NCI-H1417 (cell line): Measurements from ENCODE around the gene DNAJC11.

Experiments used
- DNase-seq, 3 experiments: peaks; one replicate each; lab custom pipeline; 2025; lab: John Stamatoyannopoulos, UW

The DNAJC11 gene

DNA sequence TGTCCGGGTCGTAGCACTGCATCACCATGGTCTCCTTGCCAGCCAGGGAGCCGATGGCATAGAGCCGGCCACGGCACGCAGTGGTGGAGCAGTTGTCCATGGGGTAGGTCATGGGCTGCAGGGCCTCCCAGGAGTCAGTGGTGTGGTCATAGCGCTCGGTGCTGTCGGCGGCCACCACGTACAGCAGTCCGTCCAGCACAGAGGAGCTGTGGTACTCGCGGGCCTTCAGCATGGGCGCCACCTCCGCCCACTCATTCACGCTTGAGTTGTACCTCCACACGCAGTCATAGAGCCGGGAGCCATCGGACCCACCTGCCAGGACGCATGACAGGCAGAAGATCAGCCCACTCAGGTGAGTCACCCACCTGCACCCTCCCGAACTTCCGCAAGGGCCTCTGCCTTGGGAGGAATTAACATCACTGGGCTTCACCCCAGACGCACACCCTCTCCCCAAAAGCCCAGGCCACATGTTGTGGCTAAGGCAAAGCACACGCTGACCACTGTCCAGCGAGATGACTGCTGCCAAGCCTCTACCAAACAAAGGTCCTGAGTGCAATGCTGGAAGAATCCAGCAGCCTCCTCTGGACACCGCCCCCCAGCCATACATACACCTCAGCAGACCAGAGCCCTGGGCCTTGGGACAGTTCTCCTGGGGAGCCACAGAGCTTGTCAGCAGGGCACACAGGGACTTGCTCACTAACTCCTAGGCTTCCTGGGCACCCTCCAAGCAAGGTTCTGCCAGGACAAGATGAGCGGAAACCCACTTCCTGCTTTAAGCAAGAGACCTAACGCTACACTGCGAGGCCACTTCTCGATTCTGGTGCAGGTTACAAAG, 102.3 kb downstream of the DNAJC11 start:
- no peak for DNase-seq

DNA sequence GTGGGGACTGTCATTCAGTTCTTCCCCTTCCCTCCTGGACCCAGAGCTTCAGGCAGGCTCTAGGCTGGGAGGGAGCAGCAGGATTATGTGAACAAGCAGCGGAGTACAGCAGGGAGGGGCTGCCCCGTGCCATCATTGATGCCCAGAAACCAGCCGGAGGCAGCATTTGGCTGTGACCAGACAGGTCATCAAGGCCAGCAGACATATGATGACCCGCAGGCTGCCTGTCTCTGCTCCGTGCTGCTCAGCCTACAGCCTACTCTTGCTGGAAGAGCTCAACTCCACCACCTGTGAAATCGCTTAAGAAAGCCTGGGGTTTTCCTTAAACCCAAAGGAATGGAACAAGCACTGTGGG, 103.9 kb downstream of the DNAJC11 start:
- DNase-seq, result no peak

DNA sequence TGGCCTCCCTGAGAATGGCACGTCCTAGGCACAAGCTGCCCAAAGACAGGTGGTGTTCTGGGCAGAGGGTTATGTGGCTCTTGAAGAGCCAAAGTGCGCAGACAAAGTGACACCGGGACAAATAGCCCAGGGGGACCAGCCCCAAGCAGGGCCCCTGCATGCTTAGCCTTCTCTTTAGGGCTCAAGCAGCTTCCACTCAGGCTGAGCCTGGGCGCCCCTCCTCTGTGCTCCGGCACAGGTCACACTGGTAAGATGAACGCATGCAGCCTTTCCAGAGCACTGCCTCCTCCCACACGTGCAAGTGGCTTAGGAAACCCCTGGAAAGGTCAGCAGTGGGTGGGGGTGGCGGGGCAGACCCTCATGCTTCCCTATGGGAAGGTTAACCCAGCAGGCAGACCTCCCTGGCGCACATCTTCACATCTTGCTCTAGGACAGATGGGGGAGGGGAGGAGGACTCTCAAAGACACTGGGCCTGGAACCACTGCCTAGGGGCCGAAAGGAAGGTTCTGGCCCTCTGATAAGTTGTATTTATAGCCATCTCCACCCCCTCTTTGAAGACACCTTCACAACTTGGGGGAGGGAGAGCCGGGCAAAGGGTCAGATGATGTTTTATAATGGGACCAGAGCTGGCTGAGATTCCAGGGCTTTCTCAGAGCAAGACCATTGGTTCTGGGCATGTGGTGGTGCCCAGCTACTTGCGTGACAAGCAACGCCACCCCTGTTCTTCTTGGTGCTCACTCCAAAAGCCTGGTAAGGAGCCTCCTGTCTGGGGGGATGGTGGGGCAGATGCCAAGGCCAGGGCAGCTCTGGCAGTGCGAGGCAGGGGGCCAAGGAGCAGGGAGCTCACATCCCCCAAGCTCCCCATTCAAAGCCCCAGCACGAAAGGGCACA, 104.5 kb downstream of the DNAJC11 start:
- no peak for DNase-seq

DNA sequence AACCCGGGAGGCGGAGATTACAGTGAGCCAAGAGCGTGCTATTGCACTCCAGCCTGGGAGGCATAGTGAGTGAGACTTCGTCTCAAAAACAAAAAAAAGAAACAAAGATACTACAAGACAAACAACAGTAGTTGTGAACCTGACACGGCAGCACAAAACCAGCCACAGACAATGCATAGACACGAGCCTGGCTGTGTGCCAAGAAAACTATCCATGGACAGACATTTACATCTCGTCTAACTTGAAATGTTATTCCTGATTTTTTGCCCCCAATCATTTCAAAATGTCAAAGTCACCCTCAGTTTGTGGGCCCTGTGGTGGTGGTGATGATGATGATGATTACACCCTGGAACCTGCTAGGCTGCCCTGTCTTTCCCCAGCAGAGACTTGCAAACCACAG, 105.3 kb downstream of the DNAJC11 start:
- no peak for DNase-seq

DNA sequence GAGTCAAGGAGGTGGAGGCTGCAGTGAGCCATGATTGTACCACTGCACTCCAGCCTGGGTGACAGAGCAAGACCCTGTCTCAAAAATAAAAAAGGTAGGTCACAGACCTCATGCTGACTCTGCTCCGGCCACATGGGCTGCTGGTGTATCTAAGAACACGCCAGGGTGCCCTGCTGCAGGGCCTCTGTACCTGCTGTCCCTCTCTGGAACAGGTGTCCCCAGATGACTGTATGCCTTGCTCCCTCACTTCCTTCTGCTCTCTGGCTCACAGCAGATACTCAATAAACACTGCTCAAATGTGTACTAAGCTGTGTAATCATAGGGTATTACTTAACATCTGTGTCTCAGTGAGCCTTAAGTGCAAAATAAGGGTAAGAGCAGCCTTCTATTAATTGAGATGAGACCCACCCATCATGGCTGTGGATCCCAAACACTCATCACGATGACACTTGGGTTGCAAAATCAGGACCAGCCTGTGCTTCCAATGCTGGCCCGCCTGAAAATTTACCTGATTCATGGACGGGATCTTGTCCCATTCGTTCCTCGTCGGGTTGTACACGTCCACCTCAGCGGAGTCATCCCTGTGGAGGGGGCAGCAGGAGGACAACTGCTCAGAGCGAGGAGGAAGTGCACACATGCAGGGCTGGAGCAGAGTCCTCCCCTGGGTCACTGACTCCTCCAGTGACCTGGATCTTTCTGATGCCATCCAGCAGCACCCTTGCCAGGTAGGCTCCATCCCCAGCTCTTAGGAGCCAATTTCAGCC, 106.5 kb downstream of the DNAJC11 start:
- peak in 1 of 3 experiments; percentile 22 for DNase-seq

DNA sequence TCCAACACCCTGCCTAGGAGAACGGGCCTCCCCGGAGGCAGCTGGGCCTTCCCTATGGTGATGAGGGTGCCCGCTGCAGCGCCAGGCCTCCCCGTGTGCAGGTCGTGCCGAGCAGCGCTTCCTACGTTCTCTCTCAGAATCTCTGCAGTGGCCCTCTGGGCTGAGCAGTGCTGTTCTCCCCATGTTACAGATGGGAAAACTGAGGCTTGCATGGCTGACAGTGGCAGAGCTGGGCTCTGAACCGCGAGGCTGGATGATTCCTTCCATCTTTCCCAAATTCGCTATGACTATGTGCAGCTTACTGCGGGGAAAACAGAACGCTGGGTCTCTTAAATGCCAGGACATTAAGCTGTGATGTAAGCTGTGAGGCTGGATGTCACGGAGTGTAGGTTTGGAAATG, 107.8 kb downstream of the DNAJC11 start:
- no peak for DNase-seq

DNA sequence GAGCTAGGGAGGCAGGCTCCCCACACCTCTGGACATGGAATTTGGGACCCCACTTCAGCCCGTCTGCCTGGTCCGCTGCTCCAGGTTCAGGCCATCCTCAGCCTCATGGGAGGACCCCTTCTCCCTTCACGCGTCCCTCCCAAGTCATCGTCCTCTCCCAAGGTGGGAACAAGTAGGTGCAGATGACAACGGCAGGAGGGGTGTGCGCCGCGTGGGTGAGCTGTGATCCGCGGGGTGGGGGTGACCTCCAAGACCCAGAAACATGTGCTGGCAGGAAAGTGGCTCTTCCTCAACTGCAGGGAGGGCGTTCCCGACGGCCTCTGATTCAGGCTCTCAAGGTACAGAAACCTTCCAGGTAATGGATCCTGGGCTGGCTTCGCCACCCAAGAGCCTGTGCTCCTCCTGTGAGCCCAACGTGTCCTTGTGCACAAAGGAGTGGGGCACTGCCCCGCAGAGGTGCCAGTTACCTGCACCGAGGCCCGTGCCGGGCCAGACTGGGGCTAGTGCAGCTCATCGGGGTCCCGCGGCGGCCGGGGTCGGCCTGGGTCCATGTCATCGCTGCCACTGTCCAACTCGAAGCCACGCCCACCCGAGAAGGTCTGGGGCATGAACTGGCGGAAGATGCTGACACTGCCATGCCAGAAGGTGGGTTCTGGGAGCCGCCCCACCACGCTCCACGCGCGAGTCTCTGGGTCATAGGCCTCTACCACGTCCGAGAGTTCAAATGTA, 108.6 kb downstream of the DNAJC11 start:
- no peak for DNase-seq

DNA sequence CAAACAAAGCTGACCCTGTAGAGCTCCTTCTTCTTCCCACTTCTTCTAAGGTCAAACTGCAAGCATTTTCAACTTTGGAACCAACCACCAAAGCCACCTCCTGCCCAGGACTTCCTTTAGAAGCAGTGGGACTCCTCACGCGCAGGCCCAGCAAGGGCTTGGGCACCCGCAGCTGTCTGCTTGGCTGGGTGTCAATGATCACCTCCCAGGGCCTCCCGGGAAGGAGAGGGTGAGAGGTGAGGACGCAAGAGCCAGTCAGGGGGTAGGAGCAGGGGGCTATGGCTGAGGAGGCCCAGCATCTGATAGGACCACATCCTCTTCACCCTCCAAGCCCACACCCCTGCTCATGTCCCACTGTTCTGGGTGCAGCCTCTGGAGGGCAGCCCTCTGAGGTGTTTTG, 109.2 kb downstream of the DNAJC11 start:
- DNase-seq, result no peak

DNA sequence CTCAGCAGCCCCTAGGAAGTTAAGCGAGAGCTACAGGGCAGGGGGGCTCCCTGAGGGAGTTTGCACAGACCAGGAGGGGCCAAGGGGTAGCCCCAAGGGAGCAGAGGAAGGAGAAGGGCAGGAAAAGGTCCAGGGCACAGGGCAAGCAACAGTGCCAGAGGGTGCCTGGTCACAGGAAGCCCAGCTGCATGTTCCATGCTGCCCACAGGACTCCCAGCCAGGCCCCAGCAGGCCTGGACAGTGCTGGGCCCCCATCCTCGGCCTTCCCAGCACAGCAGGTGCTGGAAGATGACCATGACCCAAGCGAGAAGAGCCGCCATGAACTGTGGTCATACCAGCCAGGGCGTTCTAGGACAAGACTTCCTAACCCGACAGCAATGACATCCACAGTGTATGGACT, 110.0 kb downstream of the DNAJC11 start:
- no peak for DNase-seq

DNA sequence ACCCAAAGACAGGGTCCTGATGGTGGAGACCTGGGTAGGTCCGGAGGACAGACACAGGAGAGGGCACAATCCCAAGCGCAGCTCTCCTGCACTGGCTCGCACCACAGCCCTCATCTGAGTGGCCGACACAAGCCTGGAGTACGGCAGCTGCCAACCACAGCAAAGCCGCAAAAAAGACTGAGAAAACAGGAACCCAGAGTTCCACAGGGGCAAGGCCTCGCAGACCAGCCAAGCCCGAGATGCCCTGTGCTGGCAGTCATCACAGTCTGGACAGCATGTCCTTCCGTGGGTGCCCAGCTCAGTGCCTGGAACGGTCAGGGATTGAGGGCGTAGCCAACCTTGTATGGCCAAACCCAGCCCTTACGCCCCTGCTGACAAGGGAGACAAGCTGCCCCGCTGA, 110.4 kb downstream of the DNAJC11 start:
- DNase-seq, result no peak

DNA sequence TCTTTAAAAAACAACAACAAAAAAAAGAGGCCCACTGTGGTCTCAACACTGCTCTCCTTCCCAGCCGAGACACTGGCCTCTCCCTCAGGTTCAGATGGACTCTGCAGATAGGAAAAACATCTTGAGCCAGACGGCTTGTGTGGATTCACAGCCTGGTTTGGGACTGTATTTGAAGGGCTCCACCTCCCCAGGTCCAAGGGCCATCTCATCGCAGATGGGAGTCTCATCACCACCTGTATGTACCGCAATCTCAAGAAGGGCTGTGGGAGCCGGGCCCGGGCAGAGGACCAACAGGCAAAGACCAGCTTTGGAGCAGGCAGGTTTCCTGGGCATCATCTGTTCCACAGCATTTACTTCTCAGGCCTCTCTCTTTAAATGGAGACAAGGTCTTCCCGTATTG, 111.6 kb downstream of the DNAJC11 start:
- DNase-seq, result no peak

DNA sequence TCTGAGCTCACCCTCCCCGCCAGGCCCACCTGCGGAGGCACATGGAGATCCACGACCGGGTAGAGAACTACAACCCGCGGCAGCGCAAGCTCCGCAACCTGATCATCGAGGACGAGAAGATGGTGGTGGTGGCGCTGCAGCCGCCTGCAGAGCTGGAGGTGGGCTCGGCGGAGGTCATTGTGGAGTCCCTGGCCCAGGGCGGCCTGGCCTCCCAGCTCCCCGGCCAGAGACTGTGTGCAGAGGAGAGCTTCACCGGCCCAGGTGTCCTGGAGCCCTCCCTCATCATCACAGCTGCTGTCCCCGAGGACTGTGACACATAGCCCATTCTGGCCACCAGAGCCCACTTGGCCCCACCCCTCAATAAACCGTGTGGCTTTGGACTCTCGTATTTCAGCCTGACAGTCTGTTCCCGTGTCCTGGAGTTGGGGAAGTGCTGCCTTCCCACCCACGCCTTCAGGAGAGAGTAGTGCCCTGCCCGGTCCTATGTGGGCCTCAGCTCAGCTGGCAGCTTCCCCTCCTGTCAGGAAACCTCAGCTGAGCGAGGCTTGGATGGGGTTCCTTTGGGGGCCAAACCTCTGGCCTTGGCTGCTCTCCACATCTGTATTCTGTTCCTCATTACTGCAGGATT, 112.6 kb downstream of the DNAJC11 start:
- DNase-seq, result no peak

DNA sequence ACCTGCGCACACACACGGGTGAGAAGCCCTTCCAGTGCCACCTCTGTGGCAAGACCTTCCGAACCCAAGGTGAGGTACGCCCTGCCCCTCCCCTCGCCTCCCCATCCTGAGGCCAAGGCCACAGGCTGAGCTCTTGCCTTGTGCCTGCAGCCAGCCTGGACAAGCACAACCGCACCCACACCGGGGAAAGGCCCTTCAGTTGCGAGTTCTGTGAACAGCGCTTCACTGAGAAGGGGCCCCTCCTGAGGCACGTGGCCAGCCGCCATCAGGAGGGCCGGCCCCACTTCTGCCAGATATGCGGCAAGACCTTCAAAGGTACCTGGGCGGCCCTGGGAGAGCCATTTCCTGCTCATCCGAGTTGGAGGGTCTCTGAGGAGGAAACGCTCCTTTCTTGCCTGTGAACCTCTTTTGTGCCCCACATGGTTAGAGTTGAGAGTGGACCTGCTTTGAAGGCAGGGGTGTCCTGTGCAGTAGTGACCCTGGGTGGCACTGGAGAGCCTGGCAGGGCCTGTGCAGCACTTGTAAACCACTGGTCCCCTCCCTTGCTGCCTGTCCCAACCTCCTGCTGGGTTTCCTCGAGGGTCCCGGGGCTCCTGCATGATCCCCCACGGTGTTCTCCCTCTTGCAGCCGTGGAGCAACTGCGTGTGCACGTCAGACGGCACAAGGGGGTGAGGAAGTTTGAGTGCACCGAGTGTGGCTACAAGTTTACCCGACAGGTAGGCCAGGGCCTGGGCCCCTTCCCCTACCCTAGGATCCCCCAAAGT, 113.3 kb downstream of the DNAJC11 start:
- peak in 1 of 3 experiments; percentile 4 for DNase-seq

DNA sequence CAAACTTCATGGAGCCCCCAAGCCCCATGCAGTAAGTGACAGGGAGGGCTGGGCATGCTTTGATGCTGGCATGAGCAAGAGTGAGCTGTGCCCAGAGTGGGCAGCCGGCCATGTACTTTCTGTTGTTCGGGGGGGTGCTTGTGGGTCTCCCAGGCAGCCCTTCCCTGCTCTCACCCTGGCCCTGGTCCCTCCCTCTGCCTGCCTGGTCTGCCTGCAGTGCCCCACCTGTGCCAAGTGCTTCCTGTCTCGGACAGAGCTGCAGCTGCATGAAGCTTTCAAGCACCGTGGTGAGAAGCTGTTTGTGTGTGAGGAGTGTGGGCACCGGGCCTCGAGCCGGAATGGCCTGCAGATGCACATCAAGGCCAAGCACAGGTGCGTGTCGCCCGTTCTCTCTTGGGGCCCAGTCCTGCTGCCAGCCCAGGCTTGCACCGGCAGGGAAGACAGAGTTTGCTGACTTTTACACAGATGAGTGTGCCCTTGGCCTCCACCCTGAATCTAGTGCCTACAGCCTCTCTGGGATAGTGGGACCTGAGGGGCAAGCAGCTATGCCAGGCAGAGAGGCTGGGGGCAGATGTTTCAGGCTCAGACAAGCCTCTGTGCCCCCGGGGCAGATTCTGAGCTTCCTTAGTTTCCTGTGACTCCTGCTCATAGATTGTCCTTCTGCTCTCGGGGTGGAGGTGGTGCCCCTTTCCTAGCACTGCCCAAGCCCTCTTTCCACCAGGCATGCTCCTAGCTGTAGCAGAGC, 114.2 kb downstream of the DNAJC11 start:
- DNase-seq, result peak in 2 of 3 experiments; percentile 10 to 46

DNA sequence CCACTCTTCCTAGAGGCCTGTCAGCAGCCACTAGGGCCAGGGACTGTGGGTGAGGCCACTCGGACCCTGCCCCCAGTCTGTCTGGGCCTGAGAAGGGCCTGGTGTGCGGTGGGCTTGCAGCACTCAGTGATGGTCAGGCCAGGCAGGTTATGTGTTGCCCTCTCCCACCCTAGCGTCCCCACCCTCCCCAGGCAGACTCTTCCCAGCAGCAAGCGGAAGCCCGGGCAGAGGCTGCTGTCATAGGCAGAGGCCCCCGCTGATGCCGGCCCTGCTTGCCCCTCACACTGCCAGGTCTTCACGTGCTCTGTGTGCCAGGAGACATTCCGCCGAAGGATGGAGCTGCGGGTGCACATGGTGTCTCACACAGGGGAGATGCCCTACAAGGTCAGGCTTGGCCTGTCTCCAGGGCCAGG, 115.2 kb downstream of the DNAJC11 start:
- no peak for DNase-seq

DNA sequence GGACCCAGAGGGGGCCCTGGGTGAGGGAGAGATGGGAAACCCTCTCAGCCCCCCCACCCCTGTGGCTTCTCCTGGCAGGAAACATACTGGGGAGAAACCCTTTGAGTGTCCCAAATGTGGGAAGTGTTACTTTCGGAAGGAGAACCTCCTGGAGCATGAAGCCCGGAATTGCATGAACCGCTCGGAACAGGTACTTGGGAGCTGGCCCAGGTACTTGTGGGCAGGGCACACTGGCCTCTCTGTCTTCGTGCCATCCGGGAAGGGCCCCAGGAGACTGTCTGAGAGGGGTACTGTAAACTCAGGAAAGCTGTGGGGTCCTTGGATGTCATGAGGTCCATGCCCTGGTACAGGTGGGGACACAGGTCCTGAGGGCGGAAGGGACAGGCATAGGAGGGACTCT, 115.8 kb downstream of the DNAJC11 start:
- no peak for DNase-seq

DNA sequence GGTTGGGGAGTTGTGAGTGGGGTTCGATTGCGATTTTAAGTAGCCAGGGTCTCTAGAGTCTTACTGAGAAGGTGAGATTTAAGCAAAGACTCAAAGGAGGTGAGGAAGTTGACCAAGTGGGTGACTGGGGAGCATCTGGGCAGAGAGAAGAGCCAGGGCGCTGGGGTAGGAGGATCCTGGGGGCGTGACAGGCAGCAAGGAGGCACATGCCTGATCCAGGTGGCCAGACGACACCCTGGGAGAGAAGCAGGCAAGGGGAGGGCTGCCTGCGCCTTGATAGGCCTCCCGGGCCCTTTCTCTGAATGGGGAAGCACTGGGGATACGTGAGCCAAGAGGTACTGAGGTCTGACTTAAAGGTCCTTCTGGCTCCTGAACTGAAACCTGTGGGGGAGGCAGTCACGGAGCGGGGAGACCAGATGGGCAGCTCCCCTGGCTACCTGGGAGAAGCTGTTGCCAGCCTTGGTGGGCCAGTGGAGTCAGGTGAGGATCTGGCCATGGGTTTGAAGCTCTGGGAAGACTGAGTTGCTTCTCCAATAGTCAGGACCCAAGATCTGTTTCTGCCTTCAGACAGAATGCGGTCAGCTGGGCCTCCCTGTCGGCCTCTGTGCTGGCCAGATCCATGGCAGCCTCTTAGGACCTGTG, 116.4 kb downstream of the DNAJC11 start:
- no peak for DNase-seq
